GM18511 (cell line): ENCODE measurements around the gene TMEM270.

Experiments used
- ATAC-seq: cut with Tn5 transposase; IDR thresholded peaks from one replicate; pipeline ENCODE4 v1.9.1; 2021; ENCODE audit warnings: mild to moderate bottlenecking, moderate library complexity; ENCODE audit not compliant: unreplicated experiment

TMEM270 gene

GRCh38 chr7:73851410-73852338, 9.3 kb upstream of the TMEM270 start:
- peak; percentile 88 for ATAC-seq

- no peak for ATAC-seq
These were observed 8.5 kb upstream of the TMEM270 start for GRCh38 chr7:73852500-73852899.

- no peak for ATAC-seq
These were observed 4.0 kb upstream of the TMEM270 start for GRCh38 chr7:73856941-73857340.

- ATAC-seq = no peak
These were observed 2.2 kb upstream of the TMEM270 start for GRCh38 chr7:73858807-73859206.

GRCh38 chr7:73861305-73861704, 346 bp downstream of the TMEM270 start:
- ATAC-seq = no peak

GRCh38 chr7:73864981-73865711, 4.2 kb downstream of the TMEM270 start:
- no peak for ATAC-seq

- ATAC-seq = no peak
These were observed 4.9 kb downstream of the TMEM270 start for GRCh38 chr7:73865738-73866445.

GRCh38 chr7:73866446-73866767, 5.4 kb downstream of the TMEM270 start:
- ATAC-seq = no peak

GRCh38 chr7:73869011-73869798, 8.2 kb downstream of the TMEM270 start:
- ATAC-seq = no peak

GRCh38 chr7:73870041-73870492, 9.1 kb downstream of the TMEM270 start:
- no peak for ATAC-seq

- no peak for ATAC-seq
These were observed 10.4 kb downstream of the TMEM270 start for GRCh38 chr7:73871163-73872011.

- no peak for ATAC-seq
These were observed 11.3 kb downstream of the TMEM270 start for GRCh38 chr7:73872056-73872908.

GRCh38 chr7:73876361-73876760, 15.4 kb downstream of the TMEM270 start:
- ATAC-seq = no peak

GRCh38 chr7:73876973-73877372, 16.0 kb downstream of the TMEM270 start:
- no peak for ATAC-seq

GRCh38 chr7:73879977-73880681, 19.2 kb downstream of the TMEM270 start:
- ATAC-seq = no peak

- no peak for ATAC-seq
These were observed 19.9 kb downstream of the TMEM270 start for GRCh38 chr7:73880755-73881328.

GRCh38 chr7:73881352-73882046, 20.5 kb downstream of the TMEM270 start:
- ATAC-seq = no peak
